ENCODE measurements around the gene NFKBIL1.

NFKBIL1 gene

DNA sequence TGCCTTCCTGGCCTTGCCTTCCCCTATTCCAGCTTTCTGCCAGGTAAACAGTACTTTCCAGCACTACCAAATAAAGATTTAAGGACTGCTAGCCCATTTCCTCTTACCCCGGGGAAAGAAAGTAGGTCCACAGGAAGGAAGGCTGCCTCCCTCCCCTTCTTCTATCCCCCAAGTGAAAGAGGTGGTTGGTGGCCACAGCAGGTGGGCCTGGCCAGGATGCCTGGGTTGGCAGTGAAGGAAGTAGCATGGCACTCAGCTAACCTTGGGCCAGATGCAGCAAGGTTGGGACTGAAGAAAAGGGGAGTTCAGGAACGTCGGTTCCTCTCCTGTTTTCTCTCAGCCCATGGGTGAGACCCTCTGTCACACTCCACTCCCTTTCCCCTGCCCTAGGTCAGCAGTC is 8.9 kb downstream of the NFKBIL1 start:
- Histone ChIP-seq H3K27me3 (ENCODE audit: control insufficient read depth, insufficient read depth, low read length) (no peaks in the 10 kb centered on the region), H3K4me3 (ENCODE audit: low read depth, low read length) (no peak overlapping the region), H3K9me3 (ENCODE audit: control insufficient read depth, insufficient read depth, low read length) (no peaks in the 10 kb centered on the region), H3K36me3 (ENCODE audit: control insufficient read depth, insufficient read depth, low read length) (peaks cover 16% of the 10 kb centered on the region), H3K9ac (ENCODE audit: low read depth, low read length) (no peak overlapping the region), H3K4me1 (ENCODE audit: control insufficient read depth, insufficient read depth, low read length) (no peaks in the 10 kb centered on the region)

DNA sequence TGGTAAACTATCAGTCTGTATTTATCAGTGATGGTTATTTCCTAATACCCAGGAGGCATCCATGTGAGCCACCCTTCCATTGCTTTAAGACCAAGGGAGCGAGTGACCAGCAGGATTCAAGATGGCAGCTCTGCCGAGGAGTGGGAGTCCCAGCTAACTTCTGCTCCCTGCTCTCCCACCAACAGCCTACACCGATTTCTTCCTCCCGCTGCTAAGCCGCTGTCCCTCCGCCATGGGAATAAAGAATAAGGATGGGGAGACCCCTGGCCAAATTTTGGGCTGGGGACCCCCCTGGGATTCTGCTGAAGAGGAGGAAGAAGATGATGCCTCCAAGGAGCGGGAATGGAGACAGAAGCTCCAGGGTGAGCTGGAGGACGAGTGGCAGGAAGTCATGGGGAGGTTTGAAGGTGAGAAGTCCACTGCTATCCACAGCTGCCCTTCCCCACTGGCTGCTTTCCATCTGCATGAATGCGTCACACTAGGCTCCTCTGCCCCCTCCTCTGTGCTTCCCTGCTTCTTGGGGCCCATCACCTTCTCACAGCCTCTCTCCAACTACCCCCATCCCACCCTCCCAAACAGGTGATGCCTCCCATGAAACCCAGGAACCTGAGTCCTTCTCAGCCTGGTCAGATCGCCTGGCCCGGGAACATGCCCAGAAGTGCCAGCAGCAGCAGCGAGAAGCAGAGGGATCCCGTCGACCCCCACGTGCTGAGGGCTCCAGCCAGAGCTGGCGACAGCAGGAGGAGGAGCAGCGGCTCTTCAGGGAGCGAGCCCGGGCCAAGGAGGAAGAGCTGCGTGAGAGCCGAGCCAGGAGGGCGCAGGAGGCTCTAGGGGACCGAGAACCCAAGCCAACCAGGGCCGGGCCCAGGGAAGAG is 10.3 kb downstream of the NFKBIL1 start:
- no peaks in the 10 kb centered on the region for H3K4me1 ChIP-seq (ENCODE audit: control insufficient read depth, insufficient read depth, low read length)
- no peak overlapping the region for H3K9ac ChIP-seq (ENCODE audit: low read depth, low read length)
- H3K27me3 ChIP-seq (ENCODE audit: control insufficient read depth, insufficient read depth, low read length), result no peaks in the 10 kb centered on the region
- no peaks in the 10 kb centered on the region for H3K9me3 ChIP-seq (ENCODE audit: control insufficient read depth, insufficient read depth, low read length)
- H3K4me3 ChIP-seq (ENCODE audit: low read depth, low read length), result no peak overlapping the region
- peaks cover 16% of the 10 kb centered on the region for H3K36me3 ChIP-seq (ENCODE audit: control insufficient read depth, insufficient read depth, low read length)

DNA sequence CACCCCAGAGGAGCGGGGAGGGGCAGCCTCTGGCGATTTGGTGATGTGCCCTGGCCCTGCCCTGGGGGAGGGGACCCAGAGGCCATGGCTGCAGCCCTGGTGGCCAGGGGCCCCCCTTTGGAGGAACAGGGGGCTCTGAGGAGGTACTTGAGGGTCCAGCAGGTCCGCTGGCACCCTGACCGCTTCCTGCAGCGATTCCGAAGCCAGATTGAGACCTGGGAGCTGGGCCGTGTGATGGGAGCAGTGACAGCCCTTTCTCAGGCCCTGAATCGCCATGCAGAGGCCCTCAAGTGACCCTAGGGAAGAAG is 10.9 kb downstream of the NFKBIL1 start:
- Histone ChIP-seq H3K9me3 (ENCODE audit: control insufficient read depth, insufficient read depth, low read length) (no peaks in the 10 kb centered on the region), H3K4me1 (ENCODE audit: control insufficient read depth, insufficient read depth, low read length) (no peaks in the 10 kb centered on the region), H3K36me3 (ENCODE audit: control insufficient read depth, insufficient read depth, low read length) (peaks cover 16% of the 10 kb centered on the region), H3K27me3 (ENCODE audit: control insufficient read depth, insufficient read depth, low read length) (no peaks in the 10 kb centered on the region), H3K4me3 (ENCODE audit: low read depth, low read length) (no peak overlapping the region), H3K9ac (ENCODE audit: low read depth, low read length) (no peak overlapping the region)

DNA sequence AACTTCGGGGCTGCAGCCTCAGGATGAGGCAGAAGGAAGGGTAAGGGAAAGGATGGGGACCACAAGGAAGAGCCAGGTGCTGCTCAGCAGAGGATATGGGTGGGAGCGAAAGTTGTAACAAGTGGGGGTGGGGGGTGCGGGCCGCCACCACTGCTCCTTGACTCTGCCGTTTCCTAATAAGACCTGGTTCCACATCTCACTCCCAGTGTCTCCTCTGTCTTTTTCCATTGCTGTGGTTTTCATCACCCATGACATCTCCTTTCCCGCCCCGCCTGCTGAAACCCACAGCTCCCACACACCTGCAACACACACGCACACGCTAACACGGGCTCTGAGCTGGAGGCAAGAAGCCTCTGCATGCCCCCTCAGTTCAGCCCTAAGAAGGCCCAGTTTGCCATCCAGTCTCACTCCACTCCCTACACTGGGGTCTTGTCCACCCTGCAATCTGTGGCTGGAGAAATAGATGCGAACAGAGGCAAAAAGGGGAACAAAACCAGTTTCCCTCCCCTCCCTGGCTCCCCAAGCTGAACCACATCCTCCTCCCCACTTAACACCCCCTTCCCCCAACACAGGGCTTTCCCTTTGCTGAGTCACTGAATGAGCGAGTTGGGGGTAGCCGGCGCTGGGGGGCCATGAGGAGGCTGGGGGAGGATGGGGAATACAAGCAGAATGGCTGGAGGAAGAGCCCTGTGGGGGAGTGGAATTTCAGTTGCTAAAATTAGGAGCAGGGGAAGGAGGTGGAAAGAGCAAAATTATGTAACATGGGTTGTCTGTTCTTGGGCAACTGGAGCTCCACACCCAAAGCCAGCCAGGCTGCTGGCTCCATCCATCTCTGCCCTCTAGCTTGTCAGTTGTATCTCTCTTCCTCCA is 11.5 kb downstream of the NFKBIL1 start:
- no peak overlapping the region for H3K9ac ChIP-seq (ENCODE audit: low read depth, low read length)
- H3K36me3 ChIP-seq (ENCODE audit: control insufficient read depth, insufficient read depth, low read length), result peaks cover 16% of the 10 kb centered on the region
- no peaks in the 10 kb centered on the region for H3K9me3 ChIP-seq (ENCODE audit: control insufficient read depth, insufficient read depth, low read length)
- H3K27me3 ChIP-seq (ENCODE audit: control insufficient read depth, insufficient read depth, low read length), result no peaks in the 10 kb centered on the region
- H3K4me1 ChIP-seq (ENCODE audit: control insufficient read depth, insufficient read depth, low read length), result no peaks in the 10 kb centered on the region
- H3K4me3 ChIP-seq (ENCODE audit: low read depth, low read length), result no peak overlapping the region

DNA sequence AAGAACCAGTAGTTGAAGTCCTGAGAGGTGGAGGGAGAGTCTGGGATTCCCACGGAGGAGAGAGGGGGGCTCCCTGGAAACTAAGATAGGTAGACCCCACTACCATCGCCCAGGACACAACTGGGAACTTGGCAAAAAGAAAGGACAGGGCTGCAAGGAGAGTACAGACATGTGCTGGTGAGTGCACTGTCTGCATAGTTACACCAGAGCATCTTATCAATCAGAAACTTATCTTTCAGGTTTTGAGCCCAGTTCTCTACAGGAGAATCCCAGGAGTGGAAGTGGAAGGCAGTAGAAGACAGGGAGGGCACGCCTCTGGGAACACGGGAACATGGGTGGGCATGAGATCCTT is 12.2 kb downstream of the NFKBIL1 start:
- no peaks in the 10 kb centered on the region for H3K9me3 ChIP-seq (ENCODE audit: control insufficient read depth, insufficient read depth, low read length)
- no peaks in the 10 kb centered on the region for H3K4me1 ChIP-seq (ENCODE audit: control insufficient read depth, insufficient read depth, low read length)
- no peak overlapping the region for H3K4me3 ChIP-seq (ENCODE audit: low read depth, low read length)
- H3K36me3 ChIP-seq (ENCODE audit: control insufficient read depth, insufficient read depth, low read length), result peaks cover 16% of the 10 kb centered on the region
- no peaks in the 10 kb centered on the region for H3K27me3 ChIP-seq (ENCODE audit: control insufficient read depth, insufficient read depth, low read length)
- no peak overlapping the region for H3K9ac ChIP-seq (ENCODE audit: low read depth, low read length)

DNA sequence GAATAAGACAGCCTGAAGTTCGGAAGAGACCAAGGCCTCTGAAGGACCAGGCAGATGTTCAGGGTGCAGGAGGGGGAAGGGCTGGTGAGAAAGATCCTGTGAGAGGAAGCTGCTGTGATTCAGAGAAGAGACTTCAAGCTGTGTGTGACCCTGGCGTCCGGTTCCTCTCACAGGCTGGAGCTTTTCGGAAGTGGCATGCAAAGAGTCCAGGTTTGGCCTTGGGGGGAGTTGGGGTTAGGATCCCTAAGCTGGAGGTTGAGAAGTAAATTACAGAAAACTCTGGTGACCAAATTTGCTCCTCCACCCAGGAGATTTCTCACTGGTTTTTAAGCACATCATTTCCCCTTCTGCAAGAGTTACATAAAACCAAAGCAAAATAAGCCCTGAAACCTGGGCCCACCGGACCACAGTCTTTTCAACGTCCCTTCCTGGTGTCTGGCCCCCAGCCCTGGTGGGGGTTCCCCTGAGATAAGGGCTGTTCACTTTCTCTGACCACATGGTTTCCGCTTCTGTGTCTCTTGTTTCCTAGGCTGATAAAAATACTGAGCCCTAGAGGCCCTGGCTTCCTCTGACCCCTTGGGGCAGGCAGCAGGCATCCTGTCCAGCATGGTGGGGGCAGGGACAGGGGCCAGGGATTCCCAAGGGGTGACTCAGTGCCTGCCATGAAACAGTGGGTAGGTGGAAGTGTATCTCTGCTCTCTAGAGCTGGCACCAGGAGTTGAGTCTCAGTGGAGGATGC is 12.7 kb downstream of the NFKBIL1 start:
- H3K9ac ChIP-seq (ENCODE audit: low read depth, low read length), result no peak overlapping the region
- peaks cover 16% of the 10 kb centered on the region for H3K36me3 ChIP-seq (ENCODE audit: control insufficient read depth, insufficient read depth, low read length)
- no peaks in the 10 kb centered on the region for H3K9me3 ChIP-seq (ENCODE audit: control insufficient read depth, insufficient read depth, low read length)
- no peak overlapping the region for H3K4me3 ChIP-seq (ENCODE audit: low read depth, low read length)
- H3K27me3 ChIP-seq (ENCODE audit: control insufficient read depth, insufficient read depth, low read length), result no peaks in the 10 kb centered on the region
- H3K4me1 ChIP-seq (ENCODE audit: control insufficient read depth, insufficient read depth, low read length), result no peaks in the 10 kb centered on the region

DNA sequence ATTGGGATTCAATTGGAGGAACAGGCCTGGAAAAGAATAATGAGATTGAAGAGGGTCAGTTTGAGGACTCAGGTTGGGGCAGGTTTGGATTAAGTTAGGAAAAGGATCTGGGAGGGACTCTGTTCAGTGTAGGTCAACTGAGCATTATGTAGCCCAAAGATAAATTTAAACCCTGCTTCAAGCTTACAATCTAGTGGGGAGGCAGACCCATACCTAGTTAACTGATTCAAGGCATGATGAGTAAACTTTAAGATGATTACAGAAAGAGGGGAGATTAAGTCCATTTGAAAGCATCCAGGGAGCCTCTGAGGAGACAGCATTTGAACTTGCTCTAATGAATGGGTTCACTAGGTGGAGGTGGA is 13.3 kb downstream of the NFKBIL1 start:
- H3K9ac ChIP-seq (ENCODE audit: low read depth, low read length), result no peak overlapping the region
- H3K4me3 ChIP-seq (ENCODE audit: low read depth, low read length), result no peak overlapping the region
- H3K36me3 ChIP-seq (ENCODE audit: control insufficient read depth, insufficient read depth, low read length), result peaks cover 16% of the 10 kb centered on the region
- H3K4me1 ChIP-seq (ENCODE audit: control insufficient read depth, insufficient read depth, low read length), result no peaks in the 10 kb centered on the region
- no peaks in the 10 kb centered on the region for H3K9me3 ChIP-seq (ENCODE audit: control insufficient read depth, insufficient read depth, low read length)
- no peaks in the 10 kb centered on the region for H3K27me3 ChIP-seq (ENCODE audit: control insufficient read depth, insufficient read depth, low read length)

DNA sequence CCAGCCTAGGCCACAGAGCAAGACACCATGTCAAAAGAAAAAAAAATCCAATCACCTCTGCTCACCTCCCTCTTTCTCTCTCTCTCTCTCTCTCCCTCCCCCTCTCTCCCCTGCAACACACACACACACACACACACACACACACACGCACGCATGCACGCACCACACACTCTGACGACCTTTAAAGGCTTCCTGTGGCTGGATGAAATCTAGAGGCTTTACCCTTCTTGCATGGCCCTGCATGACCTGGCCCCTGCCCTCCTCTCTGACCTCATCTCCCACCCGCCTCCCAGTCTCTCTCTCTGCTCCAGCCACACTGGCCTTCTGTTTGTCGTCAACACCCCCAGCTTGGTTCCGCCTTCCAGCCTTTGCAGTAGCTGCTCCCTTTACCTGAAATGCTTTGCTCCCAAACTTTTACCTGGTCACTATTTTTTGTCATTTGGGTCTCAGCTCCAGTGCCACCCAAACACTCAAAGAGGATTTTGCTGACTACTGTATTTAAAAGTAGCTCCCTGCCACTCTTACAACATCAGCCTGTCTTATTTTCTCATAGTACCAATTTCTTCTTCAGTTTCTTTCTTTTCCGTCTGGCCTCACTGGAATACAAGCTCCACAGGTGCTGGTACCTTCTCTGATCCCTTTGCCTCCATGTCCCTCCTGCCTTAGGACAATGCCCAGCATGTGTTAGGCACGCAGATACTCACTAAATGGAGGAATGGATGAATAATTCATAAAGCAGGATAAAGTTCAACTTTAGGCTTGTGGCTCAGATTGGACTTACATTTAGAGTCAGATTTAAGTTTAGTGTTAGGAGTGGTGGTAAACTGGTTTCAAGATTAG is 20.3 kb downstream of the NFKBIL1 start:
- H3K4me3 ChIP-seq (ENCODE audit: low read depth, low read length), result no peak overlapping the region
- no peak overlapping the region for H3K9ac ChIP-seq (ENCODE audit: low read depth, low read length)
- no peaks in the 10 kb centered on the region for H3K36me3 ChIP-seq (ENCODE audit: control insufficient read depth, insufficient read depth, low read length)
- no peaks in the 10 kb centered on the region for H3K4me1 ChIP-seq (ENCODE audit: control insufficient read depth, insufficient read depth, low read length)
- no peaks in the 10 kb centered on the region for H3K9me3 ChIP-seq (ENCODE audit: control insufficient read depth, insufficient read depth, low read length)
- H3K27me3 ChIP-seq (ENCODE audit: control insufficient read depth, insufficient read depth, low read length), result no peaks in the 10 kb centered on the region

DNA sequence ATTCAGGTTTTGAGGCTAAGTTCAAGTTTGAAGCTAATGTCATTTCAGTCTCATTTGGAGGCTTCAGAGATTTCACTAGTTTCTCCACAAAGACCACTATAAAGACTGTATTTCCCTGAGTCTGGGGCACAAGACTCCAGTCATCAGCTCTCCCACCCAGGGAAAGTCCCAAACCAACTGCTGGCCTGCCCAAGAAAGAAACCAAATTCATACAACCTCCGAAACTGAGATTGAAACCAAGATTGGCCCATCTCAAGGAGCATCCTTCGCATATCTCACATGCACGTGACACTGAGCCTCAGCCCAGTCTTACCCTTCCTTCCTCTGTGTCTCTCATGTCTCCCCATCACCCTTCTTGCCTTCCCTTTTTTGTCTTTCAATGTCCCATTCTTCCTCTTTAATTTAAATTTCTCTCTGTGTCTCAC is 21.1 kb downstream of the NFKBIL1 start:
- Histone ChIP-seq H3K27me3 (ENCODE audit: control insufficient read depth, insufficient read depth, low read length) (no peaks in the 10 kb centered on the region), H3K4me1 (ENCODE audit: control insufficient read depth, insufficient read depth, low read length) (no peaks in the 10 kb centered on the region), H3K9ac (ENCODE audit: low read depth, low read length) (no peak overlapping the region), H3K4me3 (ENCODE audit: low read depth, low read length) (no peak overlapping the region), H3K36me3 (ENCODE audit: control insufficient read depth, insufficient read depth, low read length) (no peaks in the 10 kb centered on the region), H3K9me3 (ENCODE audit: control insufficient read depth, insufficient read depth, low read length) (no peaks in the 10 kb centered on the region)

DNA sequence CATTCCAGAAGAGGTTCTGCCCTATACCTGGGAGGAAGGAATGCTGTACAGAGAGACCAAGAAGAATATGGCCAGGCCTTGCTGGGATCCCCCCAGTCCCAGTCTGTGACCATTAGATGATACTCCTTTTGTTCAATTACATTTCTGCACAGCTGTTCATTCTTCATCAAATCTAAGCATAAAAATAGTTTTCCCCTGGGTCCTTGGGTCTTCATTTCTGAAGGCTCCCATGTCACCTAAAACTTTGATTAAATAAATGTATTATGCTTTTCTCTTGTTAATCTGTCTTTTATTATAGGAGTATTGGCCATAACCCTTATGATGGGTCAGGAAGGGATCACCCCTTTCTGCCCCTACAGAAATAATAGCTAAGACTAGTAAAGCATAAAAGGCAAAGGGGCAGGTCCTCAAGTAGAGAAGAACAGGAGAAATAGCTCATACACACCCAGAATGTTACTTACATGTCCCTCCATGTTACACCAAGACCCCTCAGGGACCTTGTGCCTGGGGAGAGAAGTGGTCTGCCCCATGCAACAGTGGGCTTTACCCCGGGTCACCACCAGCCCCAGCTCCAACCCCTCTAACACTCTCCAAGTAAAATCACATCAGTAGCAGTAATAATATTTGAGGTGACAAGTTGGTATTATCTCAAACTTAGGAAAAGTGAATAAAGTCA is 22.6 kb downstream of the NFKBIL1 start:
- no peaks in the 10 kb centered on the region for H3K4me1 ChIP-seq (ENCODE audit: control insufficient read depth, insufficient read depth, low read length)
- H3K36me3 ChIP-seq (ENCODE audit: control insufficient read depth, insufficient read depth, low read length), result no peaks in the 10 kb centered on the region
- no peaks in the 10 kb centered on the region for H3K27me3 ChIP-seq (ENCODE audit: control insufficient read depth, insufficient read depth, low read length)
- no peak overlapping the region for H3K9ac ChIP-seq (ENCODE audit: low read depth, low read length)
- no peaks in the 10 kb centered on the region for H3K9me3 ChIP-seq (ENCODE audit: control insufficient read depth, insufficient read depth, low read length)
- no peak overlapping the region for H3K4me3 ChIP-seq (ENCODE audit: low read depth, low read length)
